Measurements from ENCODE around the gene PIEZO1. TPM values are rescaled to one million over a fixed set of nuclear protein-coding genes. Genes with fewer than 3 reads are reported as not detected.

The PIEZO1 gene
- total and polyA plus RNA-seq, 2 donors (not counting 1 experiment from before 2014, with no cell fraction given): 94.5 to 313 TPM

DNA sequence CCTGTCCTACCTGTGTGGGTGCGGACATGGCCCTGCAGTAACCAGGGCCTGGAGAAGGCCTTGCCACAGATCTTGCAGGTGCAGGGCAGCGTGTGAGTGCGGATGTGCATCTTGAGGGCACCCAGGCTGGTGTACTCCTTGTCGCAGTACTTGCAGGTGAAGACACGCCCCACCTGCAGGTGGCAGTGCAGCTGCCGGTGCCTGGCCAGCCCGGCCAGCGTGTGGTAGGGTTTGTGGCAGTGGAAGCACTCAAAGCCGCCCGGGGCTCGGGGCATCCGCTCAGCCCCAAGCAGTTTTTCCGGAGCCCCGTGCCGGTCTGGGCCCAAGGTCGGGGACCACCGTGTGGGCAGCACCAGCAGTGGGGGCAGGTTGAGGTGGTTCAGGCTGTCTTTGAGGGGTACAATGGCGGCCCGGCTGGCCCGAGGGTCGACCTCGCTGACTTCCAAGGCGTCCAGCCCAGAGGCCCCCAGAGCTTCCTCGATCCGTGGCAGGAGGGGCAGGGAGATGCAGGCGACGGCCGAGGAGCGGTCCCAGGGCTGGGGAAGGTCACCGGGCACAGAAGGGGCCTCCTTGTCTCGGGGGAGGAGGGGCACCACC, 103.8 kb downstream of the PIEZO1 start:
- DNase-seq (ENCODE audit: low read depth in 2 of 2): no peak
- Histone ChIP-seq H3K79me2 (ENCODE audit: control insufficient read depth, insufficient read depth, low read length) (no peaks in the 10 kb centered on the region), H3K27me3 (ENCODE audit: control insufficient read depth, insufficient read depth, low read length) (peaks cover 4% of the 10 kb centered on the region), H3K4me3 (replicated peaks in 1 of 4; ENCODE audit: control extremely low read depth in 1 of 4, insufficient read depth in 1 of 4, low read depth in 3 of 4, low read length in 4 of 4) (no peak overlapping the region), H4K20me1 (ENCODE audit: control insufficient read depth, extremely low read depth, insufficient read depth, low read length) (no peaks in the 10 kb centered on the region), H3K4me1 (ENCODE audit: control insufficient read depth, extremely low read depth, insufficient read depth, low read length) (peaks cover 8% of the 10 kb centered on the region), H2AFZ (ENCODE audit: low read length) (no peak overlapping the region), H3K4me2 (ENCODE audit: extremely low read depth, insufficient read depth, low read length) (no peak overlapping the region), H3K9me3 (ENCODE audit: control insufficient read depth, insufficient read depth, low read depth, low read length) (no peaks in the 10 kb centered on the region), H3K9ac (ENCODE audit: insufficient read depth, low read length) (no peak overlapping the region), H3K36me3 (ENCODE audit: control insufficient read depth, insufficient read depth, low read length) (no peaks in the 10 kb centered on the region), H3K27ac (ENCODE audit: insufficient read depth, low read length) (no peak overlapping the region)
- no peak for TF ChIP-seq EZH2 (IDR thresholded peaks at IDR 0.05; ENCODE audit: low read length, missing control alignments)
- TF ChIP-seq, protein P1, sequence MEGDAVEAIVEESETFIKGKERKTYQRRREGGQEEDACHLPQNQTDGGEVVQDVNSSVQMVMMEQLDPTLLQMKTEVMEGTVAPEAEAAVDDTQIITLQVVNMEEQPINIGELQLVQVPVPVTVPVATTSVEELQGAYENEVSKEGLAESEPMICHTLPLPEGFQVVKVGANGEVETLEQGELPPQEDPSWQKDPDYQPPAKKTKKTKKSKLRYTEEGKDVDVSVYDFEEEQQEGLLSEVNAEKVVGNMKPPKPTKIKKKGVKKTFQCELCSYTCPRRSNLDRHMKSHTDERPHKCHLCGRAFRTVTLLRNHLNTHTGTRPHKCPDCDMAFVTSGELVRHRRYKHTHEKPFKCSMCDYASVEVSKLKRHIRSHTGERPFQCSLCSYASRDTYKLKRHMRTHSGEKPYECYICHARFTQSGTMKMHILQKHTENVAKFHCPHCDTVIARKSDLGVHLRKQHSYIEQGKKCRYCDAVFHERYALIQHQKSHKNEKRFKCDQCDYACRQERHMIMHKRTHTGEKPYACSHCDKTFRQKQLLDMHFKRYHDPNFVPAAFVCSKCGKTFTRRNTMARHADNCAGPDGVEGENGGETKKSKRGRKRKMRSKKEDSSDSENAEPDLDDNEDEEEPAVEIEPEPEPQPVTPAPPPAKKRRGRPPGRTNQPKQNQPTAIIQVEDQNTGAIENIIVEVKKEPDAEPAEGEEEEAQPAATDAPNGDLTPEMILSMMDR (conservative IDR thresholded peaks at IDR 0.05 in 1 of 2, IDR thresholded peaks at IDR 0.05 in 1 of 2; ENCODE audit: low read depth in 1 of 2, low read length in 2 of 2): no peak

DNA sequence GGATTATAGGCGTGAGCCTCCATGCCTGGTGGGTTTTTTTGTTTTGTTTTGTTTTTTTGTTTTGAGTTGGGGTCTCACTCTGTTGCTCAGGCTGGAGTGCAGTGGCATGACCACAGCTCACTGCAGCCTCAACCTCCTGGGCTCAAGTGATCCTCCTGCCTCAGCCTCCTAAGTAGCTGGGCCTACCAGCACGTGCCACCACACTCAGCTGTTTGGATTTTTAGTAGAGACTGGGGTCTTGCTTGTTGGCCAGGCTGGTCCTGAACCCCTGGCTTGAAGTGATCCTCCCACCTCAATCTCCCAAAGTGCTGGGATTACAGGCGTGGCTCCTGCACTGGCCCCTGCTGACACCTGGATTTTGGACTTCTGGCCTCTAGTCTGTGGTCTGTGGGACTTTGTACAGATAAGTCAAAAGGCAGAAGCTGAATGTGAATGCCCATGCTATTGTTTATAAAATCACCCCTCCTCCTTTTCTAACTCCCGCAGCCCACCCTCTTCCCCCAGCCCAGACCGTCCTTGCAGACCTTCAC, 104.4 kb downstream of the PIEZO1 start:
- no peak overlapping the region for H3K4me3 ChIP-seq (replicated peaks in 1 of 4; ENCODE audit: control extremely low read depth in 1 of 4, insufficient read depth in 1 of 4, low read depth in 3 of 4, low read length in 4 of 4)
- H3K79me2 ChIP-seq (ENCODE audit: control insufficient read depth, insufficient read depth, low read length): no peaks in the 10 kb centered on the region
- TF ChIP-seq EZH2 (IDR thresholded peaks at IDR 0.05; ENCODE audit: low read length, missing control alignments): no peak
- TF ChIP-seq, protein P1 (conservative IDR thresholded peaks at IDR 0.05 in 1 of 2, IDR thresholded peaks at IDR 0.05 in 1 of 2; ENCODE audit: low read depth in 1 of 2, low read length in 2 of 2): no peak
- H3K9ac ChIP-seq (ENCODE audit: insufficient read depth, low read length): no peak overlapping the region
- no peaks in the 10 kb centered on the region for H4K20me1 ChIP-seq (ENCODE audit: control insufficient read depth, extremely low read depth, insufficient read depth, low read length)
- no peaks in the 10 kb centered on the region for H3K9me3 ChIP-seq (ENCODE audit: control insufficient read depth, insufficient read depth, low read depth, low read length)
- H3K4me2 ChIP-seq (ENCODE audit: extremely low read depth, insufficient read depth, low read length): no peak overlapping the region
- no peaks in the 10 kb centered on the region for H3K36me3 ChIP-seq (ENCODE audit: control insufficient read depth, insufficient read depth, low read length)
- H2AFZ ChIP-seq (ENCODE audit: low read length): no peak overlapping the region
- H3K4me1 ChIP-seq (ENCODE audit: control insufficient read depth, extremely low read depth, insufficient read depth, low read length): peaks cover 8% of the 10 kb centered on the region
- DNase-seq (ENCODE audit: low read depth in 2 of 2): no peak
- peaks cover 4% of the 10 kb centered on the region for H3K27me3 ChIP-seq (ENCODE audit: control insufficient read depth, insufficient read depth, low read length)
- no peak overlapping the region for H3K27ac ChIP-seq (ENCODE audit: insufficient read depth, low read length)

DNA sequence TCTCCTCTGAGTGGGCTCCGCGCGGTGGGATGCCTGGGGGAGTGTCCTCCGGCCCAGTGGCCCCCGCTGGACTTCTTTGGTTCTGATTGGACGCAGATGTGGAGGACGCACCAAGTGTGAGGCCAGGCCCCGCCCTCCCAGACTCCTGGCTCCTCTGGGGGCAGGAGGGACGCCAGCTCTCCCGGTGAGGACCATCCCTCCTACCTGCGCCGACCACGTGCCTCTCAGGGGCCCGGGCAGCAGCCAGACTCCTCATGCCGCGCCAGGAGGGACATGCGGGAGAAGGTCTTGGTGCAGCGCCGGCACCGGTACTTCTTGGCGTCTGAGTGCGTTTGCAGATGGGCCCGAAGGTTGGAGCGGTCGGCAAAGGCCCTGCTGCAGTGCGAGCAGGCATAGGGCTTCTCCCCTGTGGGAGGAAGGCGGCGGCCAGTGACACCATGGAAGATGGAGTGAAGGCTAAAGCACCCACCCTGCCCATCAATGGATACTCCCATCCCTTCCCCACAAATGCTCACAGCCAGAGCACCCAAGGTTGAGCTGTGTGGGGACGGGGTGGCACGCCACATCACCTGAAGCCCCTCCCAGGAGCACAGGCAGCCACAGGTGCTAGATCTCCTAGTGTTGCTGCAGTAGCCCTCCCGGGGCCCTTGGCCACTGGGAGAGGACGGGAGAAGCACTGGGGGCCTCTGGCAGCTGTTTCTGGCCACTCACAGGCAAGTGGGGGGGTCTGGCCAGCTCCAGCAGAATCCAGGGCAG, 106.6 kb downstream of the PIEZO1 start:
- no peaks in the 10 kb centered on the region for H3K36me3 ChIP-seq (ENCODE audit: control insufficient read depth, insufficient read depth, low read length)
- TF ChIP-seq EZH2 (IDR thresholded peaks at IDR 0.05; ENCODE audit: low read length, missing control alignments): no peak
- TF ChIP-seq, protein P1 (conservative IDR thresholded peaks at IDR 0.05 in 1 of 2, IDR thresholded peaks at IDR 0.05 in 1 of 2; ENCODE audit: low read depth in 1 of 2, low read length in 2 of 2): no peak
- DNase-seq (ENCODE audit: low read depth in 2 of 2): no peak
- no peak overlapping the region for H3K4me2 ChIP-seq (ENCODE audit: extremely low read depth, insufficient read depth, low read length)
- no peak overlapping the region for H3K27ac ChIP-seq (ENCODE audit: insufficient read depth, low read length)
- H3K27me3 ChIP-seq (ENCODE audit: control insufficient read depth, insufficient read depth, low read length): peaks cover 4% of the 10 kb centered on the region
- no peaks in the 10 kb centered on the region for H3K79me2 ChIP-seq (ENCODE audit: control insufficient read depth, insufficient read depth, low read length)
- no peaks in the 10 kb centered on the region for H3K4me1 ChIP-seq (ENCODE audit: control insufficient read depth, extremely low read depth, insufficient read depth, low read length)
- no peaks in the 10 kb centered on the region for H3K9me3 ChIP-seq (ENCODE audit: control insufficient read depth, insufficient read depth, low read depth, low read length)
- no peaks in the 10 kb centered on the region for H4K20me1 ChIP-seq (ENCODE audit: control insufficient read depth, extremely low read depth, insufficient read depth, low read length)
- H2AFZ ChIP-seq (ENCODE audit: low read length): no peak overlapping the region
- no peak overlapping the region for H3K4me3 ChIP-seq (replicated peaks in 1 of 4; ENCODE audit: control extremely low read depth in 1 of 4, insufficient read depth in 1 of 4, low read depth in 3 of 4, low read length in 4 of 4)
- no peak overlapping the region for H3K9ac ChIP-seq (ENCODE audit: insufficient read depth, low read length)

Data from fibroblast of lung (primary cell).